Coronary artery (tissue), 2 donors: Measurements from ENCODE around the gene RBM34.

Source experiments
- DNase-seq: peaks from one replicate; pipeline ENCODE4 v3.0.0-alpha.2; 2017; ENCODE audit warnings: low spot score
- H3K27ac ChIP-seq, 2 donors: fragments of 200-600 bp; sonication (generic); one replicate each; pipeline ENCODE4 v1.5.1; 2016 to 2019
- H3K4me3 ChIP-seq: fragments of 200-600 bp; sonication (generic); 2 replicates; pipeline ENCODE4 v1.5.1; 2016; ENCODE audit warnings: mild to moderate bottlenecking, moderate library complexity
- CTCF ChIP-seq: fragments of 200-600 bp; sonication (generic); IDR thresholded peaks from one replicate; pipeline ENCODE4 v1.5.1; 2019; ENCODE audit warnings: antibody characterized with exemption

RBM34 gene

GRCh38 chr1:235138821-235139220, 22.2 kb downstream of the RBM34 start:
- Histone ChIP-seq H3K27ac (no peak overlapping the region), H3K4me3 (no peak overlapping the region)
- TF ChIP-seq CTCF = no peak
- no peak for DNase-seq

DNA sequence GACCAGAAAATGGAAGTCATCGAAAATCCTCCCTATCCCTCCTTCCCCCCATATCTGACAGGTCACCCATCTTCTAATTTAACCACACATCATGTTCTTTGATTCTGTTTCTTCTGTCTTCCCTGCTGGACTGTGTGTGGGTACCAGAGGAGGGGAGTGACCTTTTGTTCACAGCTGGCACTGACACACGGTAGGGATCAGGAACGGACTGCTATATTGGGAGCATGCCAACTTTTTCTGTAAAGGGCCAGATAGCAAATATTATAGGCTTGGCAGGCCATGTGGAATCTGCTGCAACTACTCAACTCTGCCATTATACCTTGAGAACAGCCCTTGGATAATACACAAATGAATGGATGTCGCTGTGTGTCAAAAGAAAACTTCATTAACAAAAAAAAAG, 24.9 kb downstream of the RBM34 start:
- no peak for DNase-seq
- TF ChIP-seq CTCF = no peak
- no peak overlapping the region for H3K27ac ChIP-seq
- no peak overlapping the region for H3K4me3 ChIP-seq

- Histone ChIP-seq H3K4me3 (no peak overlapping the region), H3K27ac (no peak overlapping the region)
- DNase-seq = no peak
- TF ChIP-seq CTCF = no peak
Observed at GRCh38 chr1:235134171-235134570, 26.9 kb downstream of the RBM34 start.

GRCh38 chr1:235133086-235133485, 28.0 kb downstream of the RBM34 start:
- TF ChIP-seq CTCF = no peak
- Histone ChIP-seq H3K27ac (no peak overlapping the region), H3K4me3 (no peak overlapping the region)
- DNase-seq = no peak

GRCh38 chr1:235131961-235132360, 29.1 kb downstream of the RBM34 start:
- Histone ChIP-seq H3K27ac (no peak overlapping the region), H3K4me3 (no peak overlapping the region)
- DNase-seq = no peak
- no peak for TF ChIP-seq CTCF

DNA sequence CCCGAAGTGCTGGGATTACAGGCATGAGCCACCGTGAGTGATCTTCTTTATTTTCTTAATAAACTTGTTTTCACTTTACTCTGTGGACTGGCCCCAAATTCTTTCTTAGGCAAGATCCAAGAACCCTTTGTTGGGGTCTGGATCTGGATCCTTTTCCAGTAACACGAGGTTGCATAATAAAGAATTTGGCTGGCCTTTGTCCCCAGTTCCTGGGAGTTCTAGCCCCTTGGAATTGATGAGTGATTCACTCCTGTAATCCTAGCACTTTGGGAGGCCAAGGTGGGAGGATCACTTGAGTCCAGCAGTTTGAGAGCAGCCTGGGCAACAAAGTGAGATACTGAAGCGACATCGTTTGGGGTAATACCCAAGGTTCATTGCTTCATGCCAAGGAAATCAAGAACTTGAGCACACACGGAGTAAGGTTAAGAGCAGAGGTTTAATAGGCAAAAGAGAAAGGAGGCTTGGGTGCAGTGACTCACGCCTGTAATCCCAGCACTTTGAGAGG, 30.2 kb downstream of the RBM34 start:
- no peak for DNase-seq
- TF ChIP-seq CTCF = no peak
- Histone ChIP-seq H3K27ac (no peak overlapping the region), H3K4me3 (no peak overlapping the region)

- Histone ChIP-seq H3K27ac (no peak overlapping the region), H3K4me3 (no peak overlapping the region)
- TF ChIP-seq CTCF = no peak
- no peak for DNase-seq
Observed at GRCh38 chr1:235129774-235130570, 31.1 kb downstream of the RBM34 start.
